MM.1S (cell line): Measurements from ENCODE around the gene FAM162A.

ENCODE experiments used
- DNase-seq: peaks from one replicate; pipeline ENCODE4 v3.0.0-alpha.2; 2015
- H2AFZ ChIP-seq: fragments of 300-600 bp; sonication (generic); 2 replicates; pipeline ENCODE4 v1.6.0; 2016; ENCODE audit warnings: antibody characterized with exemption, low read length
- H3F3A ChIP-seq: fragments of 300-600 bp; sonication (generic); 2 replicates; pipeline ENCODE4 v1.6.1; 2016; ENCODE audit warnings: mild to moderate bottlenecking, antibody characterized with exemption, low read length, moderate library complexity, mixed read lengths; ENCODE audit not compliant: insufficient read depth
- H3K27ac ChIP-seq: fragments of 300-600 bp; sonication (generic); 2 replicates; pipeline ENCODE4 v1.5.1; 2016; ENCODE audit warnings: mild to moderate bottlenecking, low read length
- H3K27me3 ChIP-seq: fragments of 300-600 bp; sonication (generic); replicated peaks from 2 replicates; pipeline ENCODE4 v1.6.0; 2016; ENCODE audit warnings: low read length; ENCODE audit not compliant: insufficient read depth
- H3K36me3 ChIP-seq: fragments of 300-600 bp; sonication (generic); replicated peaks from 2 replicates; pipeline ENCODE4 v1.6.1; 2016; ENCODE audit warnings: mild to moderate bottlenecking, low read length, mixed read lengths; ENCODE audit not compliant: insufficient read depth
- H3K4me1 ChIP-seq: fragments of 300-600 bp; sonication (generic); 2 replicates; pipeline ENCODE4 v1.6.1; 2016; ENCODE audit warnings: low read length, mixed read lengths
- H3K4me2 ChIP-seq: fragments of 300-600 bp; sonication (generic); 2 replicates; pipeline ENCODE4 v1.6.0; 2016; ENCODE audit warnings: low read depth, low read length
- H3K4me3 ChIP-seq: fragments of 300-600 bp; sonication (generic); 2 replicates; pipeline ENCODE4 v1.5.1; 2016; ENCODE audit warnings: low read length, mixed read lengths
- H3K79me2 ChIP-seq: fragments of 300-600 bp; sonication (generic); 2 replicates; pipeline ENCODE4 v1.6.1; 2016; ENCODE audit warnings: mixed run types, low read length, mixed read lengths
- H3K9ac ChIP-seq: fragments of 300-600 bp; sonication (generic); 2 replicates; pipeline ENCODE4 v1.6.1; 2016; ENCODE audit warnings: low read length, mixed read lengths
- H3K9me2 ChIP-seq: fragments of 300-600 bp; sonication (generic); replicated peaks from 2 replicates; pipeline ENCODE4 v1.6.1; 2016; ENCODE audit warnings: mild to moderate bottlenecking, low read length, mixed read lengths; ENCODE audit not compliant: insufficient read depth
- H3K9me3 ChIP-seq: fragments of 300-600 bp; sonication (generic); replicated peaks from 2 replicates; pipeline ENCODE4 v1.6.1; 2016; ENCODE audit warnings: mild to moderate bottlenecking, low read length, mixed read lengths; ENCODE audit not compliant: insufficient read depth
- H4K20me1 ChIP-seq: fragments of 300-600 bp; sonication (generic); 2 replicates; pipeline ENCODE4 v1.6.1; 2016; ENCODE audit warnings: mild to moderate bottlenecking, low read length, moderate library complexity, mixed read lengths; ENCODE audit not compliant: insufficient read depth
- EZH2 ChIP-seq: fragments of 300-600 bp; sonication (generic); optimal IDR thresholded peaks from 2 replicates; pipeline ENCODE3; 2017; ENCODE audit warnings: low read depth, mild to moderate bottlenecking, antibody characterized with exemption, low read length, mixed read lengths
- EZH2phosphoT487 ChIP-seq: fragments of 300-600 bp; sonication (generic); IDR thresholded peaks from 2 replicates; pipeline ENCODE4 v1.6.1; 2018; ENCODE audit warnings: antibody characterized with exemption, low read length
- TF ChIP-seq, protein P1 (sequence below): fragments of 300-600 bp; sonication (generic); IDR thresholded peaks from 2 replicates; pipeline ENCODE4 v1.5.1; 2016; ENCODE audit warnings: antibody characterized with exemption, low read length, mixed read lengths

Gene FAM162A

DNA sequence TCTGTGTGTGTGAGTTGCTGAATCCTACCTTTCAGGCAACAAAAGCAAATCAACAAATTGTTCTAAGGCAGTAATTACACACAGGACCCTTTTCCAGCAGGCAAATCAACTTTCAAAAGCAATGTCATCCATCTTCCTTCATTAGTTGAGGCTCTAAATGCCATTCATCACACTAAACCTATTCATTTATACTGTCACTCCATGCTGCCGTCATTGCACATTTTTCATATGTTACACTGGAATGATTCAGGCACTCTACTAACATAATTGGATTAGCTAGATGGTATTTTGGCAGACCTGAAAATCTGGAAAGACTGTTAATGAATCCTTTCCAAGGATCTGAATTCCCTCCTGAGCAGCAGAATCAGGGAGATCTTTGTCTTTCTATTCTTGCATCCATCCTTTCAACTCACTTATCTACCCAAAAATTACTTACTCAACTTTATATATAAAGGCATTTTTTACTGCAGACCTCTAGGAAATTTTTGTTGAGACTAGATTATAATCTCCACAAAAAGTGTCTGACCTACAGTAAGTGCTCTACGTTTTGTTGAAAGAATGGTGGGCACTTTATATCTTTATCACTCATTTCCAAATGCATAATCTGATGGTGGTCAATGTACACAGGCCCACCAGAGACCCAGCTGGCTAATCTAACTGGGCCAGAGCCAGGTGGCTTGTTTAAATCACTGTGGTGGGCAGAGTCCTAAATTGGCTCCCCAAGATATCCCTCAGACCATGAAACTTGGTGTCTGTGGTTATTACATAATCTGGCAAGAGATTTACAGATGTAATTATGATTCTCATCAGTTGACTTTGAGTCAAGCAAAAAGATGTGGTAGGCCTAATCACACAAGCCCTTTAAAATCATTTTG lies 25.9 kb upstream of the FAM162A start:
- H3K36me3 ChIP-seq: no peaks in the 10 kb centered on the region
- H3K27ac ChIP-seq: no peak overlapping the region
- no peak for DNase-seq
- no peaks in the 10 kb centered on the region for H3K27me3 ChIP-seq
- no peaks in the 10 kb centered on the region for H3K4me1 ChIP-seq
- TF ChIP-seq EZH2 (no peak), EZH2phosphoT487 (no peak)
- TF ChIP-seq, protein P1, sequence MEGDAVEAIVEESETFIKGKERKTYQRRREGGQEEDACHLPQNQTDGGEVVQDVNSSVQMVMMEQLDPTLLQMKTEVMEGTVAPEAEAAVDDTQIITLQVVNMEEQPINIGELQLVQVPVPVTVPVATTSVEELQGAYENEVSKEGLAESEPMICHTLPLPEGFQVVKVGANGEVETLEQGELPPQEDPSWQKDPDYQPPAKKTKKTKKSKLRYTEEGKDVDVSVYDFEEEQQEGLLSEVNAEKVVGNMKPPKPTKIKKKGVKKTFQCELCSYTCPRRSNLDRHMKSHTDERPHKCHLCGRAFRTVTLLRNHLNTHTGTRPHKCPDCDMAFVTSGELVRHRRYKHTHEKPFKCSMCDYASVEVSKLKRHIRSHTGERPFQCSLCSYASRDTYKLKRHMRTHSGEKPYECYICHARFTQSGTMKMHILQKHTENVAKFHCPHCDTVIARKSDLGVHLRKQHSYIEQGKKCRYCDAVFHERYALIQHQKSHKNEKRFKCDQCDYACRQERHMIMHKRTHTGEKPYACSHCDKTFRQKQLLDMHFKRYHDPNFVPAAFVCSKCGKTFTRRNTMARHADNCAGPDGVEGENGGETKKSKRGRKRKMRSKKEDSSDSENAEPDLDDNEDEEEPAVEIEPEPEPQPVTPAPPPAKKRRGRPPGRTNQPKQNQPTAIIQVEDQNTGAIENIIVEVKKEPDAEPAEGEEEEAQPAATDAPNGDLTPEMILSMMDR: no peak
- H4K20me1 ChIP-seq: no peaks in the 10 kb centered on the region
- H2AFZ ChIP-seq: no peak overlapping the region
- H3K9me2 ChIP-seq: no peaks in the 10 kb centered on the region
- no peak overlapping the region for H3K9ac ChIP-seq
- no peaks in the 10 kb centered on the region for H3K79me2 ChIP-seq
- H3K9me3 ChIP-seq: no peaks in the 10 kb centered on the region
- H3K4me3 ChIP-seq: no peak overlapping the region
- no peaks in the 10 kb centered on the region for H3F3A ChIP-seq
- no peak overlapping the region for H3K4me2 ChIP-seq

DNA sequence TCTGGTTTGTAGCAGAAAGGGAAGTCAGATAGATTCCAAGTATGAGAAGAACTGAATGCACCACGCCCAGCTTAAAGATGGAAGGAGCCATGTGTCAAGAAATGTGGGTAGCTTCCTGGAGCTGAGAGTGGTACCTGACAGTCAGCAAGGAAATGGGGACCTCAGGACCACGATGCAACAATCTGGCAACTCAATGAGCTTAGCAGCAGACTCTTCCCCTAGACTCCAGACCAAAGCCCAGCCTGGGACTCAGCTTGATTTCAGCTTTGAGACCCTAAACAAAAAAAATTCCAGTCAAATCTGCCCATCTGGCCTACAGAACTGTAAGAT lies 25.3 kb upstream of the FAM162A start:
- no peak overlapping the region for H3K9ac ChIP-seq
- no peak overlapping the region for H2AFZ ChIP-seq
- DNase-seq: no peak
- no peak overlapping the region for H3K4me3 ChIP-seq
- H3K9me2 ChIP-seq: no peaks in the 10 kb centered on the region
- H3F3A ChIP-seq: no peaks in the 10 kb centered on the region
- no peak overlapping the region for H3K27ac ChIP-seq
- H3K27me3 ChIP-seq: no peaks in the 10 kb centered on the region
- no peaks in the 10 kb centered on the region for H3K9me3 ChIP-seq
- no peaks in the 10 kb centered on the region for H4K20me1 ChIP-seq
- H3K4me2 ChIP-seq: no peak overlapping the region
- H3K79me2 ChIP-seq: no peaks in the 10 kb centered on the region
- H3K4me1 ChIP-seq: no peaks in the 10 kb centered on the region
- H3K36me3 ChIP-seq: no peaks in the 10 kb centered on the region
- TF ChIP-seq, protein P1: no peak
- no peak for TF ChIP-seq EZH2
- TF ChIP-seq EZH2phosphoT487: no peak

DNA sequence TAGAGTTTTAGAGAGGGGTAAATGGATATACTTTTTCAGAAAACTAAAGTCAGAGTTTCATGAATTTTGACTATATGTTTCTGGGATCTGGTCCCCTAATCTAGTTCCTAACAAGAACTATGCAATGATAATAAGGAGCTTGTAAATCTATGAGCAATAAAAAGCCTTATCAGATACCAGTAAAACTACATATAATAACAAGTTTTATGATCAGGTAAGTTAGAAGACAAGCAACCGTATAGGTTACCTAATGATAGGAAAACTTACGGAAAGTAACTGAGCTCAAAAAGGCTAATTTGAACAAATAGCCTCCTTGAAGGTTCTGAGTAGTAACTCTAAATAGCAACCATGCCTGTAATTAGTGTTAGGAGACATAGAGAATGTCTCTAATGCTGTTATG lies 22.0 kb upstream of the FAM162A start:
- no peak for TF ChIP-seq EZH2phosphoT487
- TF ChIP-seq, protein P1: no peak
- no peak for TF ChIP-seq EZH2
- no peaks in the 10 kb centered on the region for H3K36me3 ChIP-seq
- no peak overlapping the region for H3K4me3 ChIP-seq
- no peak overlapping the region for H3K9ac ChIP-seq
- no peaks in the 10 kb centered on the region for H3K4me1 ChIP-seq
- no peak for DNase-seq
- no peaks in the 10 kb centered on the region for H3F3A ChIP-seq
- no peak overlapping the region for H2AFZ ChIP-seq
- H3K27ac ChIP-seq: no peak overlapping the region
- H3K4me2 ChIP-seq: no peak overlapping the region
- no peaks in the 10 kb centered on the region for H3K79me2 ChIP-seq
- no peaks in the 10 kb centered on the region for H4K20me1 ChIP-seq
- no peaks in the 10 kb centered on the region for H3K27me3 ChIP-seq
- no peaks in the 10 kb centered on the region for H3K9me2 ChIP-seq
- no peaks in the 10 kb centered on the region for H3K9me3 ChIP-seq
